GM23338 (cell line): Measurements from ENCODE around the gene GAB2. TPM values are rescaled to one million over a fixed set of nuclear protein-coding genes. Genes with fewer than 3 reads are reported as not detected.

Experiments used
- ATAC-seq: fragments of 200-7000 bp; cut with Tn5 transposase; 3 replicates; pipeline ENCODE4 v1.9.1; 2020
- DNase-seq: peaks from one replicate; pipeline ENCODE4 v3.0.0-alpha.2; 2015; ENCODE audit warnings: low spot score
- H2AFZ ChIP-seq: fragments of 200-600 bp; sonication (generic); 2 replicates; pipeline ENCODE4 v1.8.0; 2016; ENCODE audit warnings: antibody characterized with exemption, mild to moderate bottlenecking, moderate library complexity
- H3F3A ChIP-seq: fragments of 200-600 bp; sonication (generic); replicated peaks from 2 replicates; pipeline ENCODE4 v1.8.0; 2017; ENCODE audit warnings: antibody characterized with exemption, mixed run types, low read depth
- H3K27ac ChIP-seq: fragments of 200-600 bp; sonication (generic); 2 replicates; pipeline ENCODE4 v1.6.1; 2016; ENCODE audit warnings: low read depth
- H3K27me3 ChIP-seq: fragments of 200-600 bp; sonication (generic); 2 replicates; pipeline ENCODE4 v1.8.0; 2016; ENCODE audit warnings: mild to moderate bottlenecking, mixed run types, moderate library complexity; ENCODE audit not compliant: insufficient read depth
- H3K36me3 ChIP-seq: fragments of 200-600 bp; sonication (generic); 2 replicates; pipeline ENCODE4 v1.8.0; 2016; ENCODE audit warnings: mild to moderate bottlenecking; ENCODE audit not compliant: insufficient read depth
- H3K4me1 ChIP-seq: fragments of 200-600 bp; sonication (generic); 2 replicates; pipeline ENCODE4 v1.8.0; 2016; ENCODE audit warnings: mild to moderate bottlenecking, moderate library complexity; ENCODE audit not compliant: insufficient read depth
- H3K4me2 ChIP-seq: fragments of 200-600 bp; sonication (generic); 2 replicates; pipeline ENCODE4 v1.7.1; 2017; ENCODE audit warnings: mixed run types
- H3K4me3 ChIP-seq: fragments of 200-600 bp; sonication (generic); 2 replicates; pipeline ENCODE4 v1.6.1; 2016; ENCODE audit warnings: mixed run types
- H3K79me2 ChIP-seq: fragments of 200-600 bp; sonication (generic); replicated peaks from 2 replicates; pipeline ENCODE4 v1.8.0; 2017; ENCODE audit warnings: mild to moderate bottlenecking; ENCODE audit not compliant: insufficient read depth
- H3K9me2 ChIP-seq: fragments of 200-600 bp; sonication (generic); 2 replicates; pipeline ENCODE4 v1.8.0; 2017; ENCODE audit not compliant: insufficient read depth
- H4K20me1 ChIP-seq: fragments of 200-600 bp; sonication (generic); replicated peaks from 2 replicates; pipeline ENCODE4 v1.8.0; 2017; ENCODE audit warnings: mild to moderate bottlenecking; ENCODE audit not compliant: insufficient read depth
- H3K27ac Mint-ChIP-seq: 2 replicates; pipeline ENCODE4 v1.8.0; 2020; ENCODE audit warnings: inconsistent platforms, mild to moderate bottlenecking, moderate library complexity, mixed read lengths
- H3K27me3 Mint-ChIP-seq: 3 replicates; pipeline ENCODE4 v1.8.0; 2022; ENCODE audit warnings: low read depth, mild to moderate bottlenecking, moderate library complexity, mixed read lengths, inconsistent platforms; ENCODE audit not compliant: insufficient read depth, poor library complexity
- H3K36me3 Mint-ChIP-seq: 3 replicates; pipeline ENCODE4 v1.8.0; 2021; ENCODE audit warnings: low read depth, mild to moderate bottlenecking, inconsistent platforms, moderate library complexity, mixed read lengths
- H3K4me1 Mint-ChIP-seq: 3 replicates; pipeline ENCODE4 v1.8.0; 2020; ENCODE audit warnings: mild to moderate bottlenecking, inconsistent platforms, mixed read lengths
- H3K4me3 Mint-ChIP-seq: 3 replicates; pipeline ENCODE4 v1.8.0; 2021; ENCODE audit warnings: moderate library complexity, mild to moderate bottlenecking, inconsistent platforms, mixed read lengths
- H3K9me3 Mint-ChIP-seq: 3 replicates; pipeline ENCODE4 v1.8.0; 2020; ENCODE audit warnings: moderate library complexity, mild to moderate bottlenecking, inconsistent platforms, mixed read lengths
- CREB1 ChIP-seq: fragments of 250-450 bp; sonication (Bioruptor Pico); IDR thresholded peaks from 2 replicates; pipeline ENCODE4 v1.5.0; 2020; ENCODE audit warnings: low read depth, mild to moderate bottlenecking, moderate library complexity
- CTCF ChIP-seq, 2 experiments: fragments of 200-600 bp in 1 of 2; sonication (generic) in 1 of 2; conservative IDR thresholded peaks; 2 replicates each; pipeline versions ENCODE4 v1.5.1 to v1.6.1; 2016 to 2017; ENCODE audit warnings: antibody characterized with exemption in 2 of 2, low read depth in 2 of 2, mild to moderate bottlenecking in 2 of 2, moderate library complexity in 1 of 2
- EZH2 ChIP-seq: fragments of 200-600 bp; sonication (generic); IDR thresholded peaks from one replicate; pipeline ENCODE4 v1.8.0; 2017; ENCODE audit warnings: antibody characterized with exemption, mild to moderate bottlenecking, low read depth; ENCODE audit not compliant: unreplicated experiment
- EZH2phosphoT487 ChIP-seq: fragments of 200-600 bp; sonication (generic); IDR thresholded peaks from one replicate; pipeline ENCODE4 v1.8.1; 2018; ENCODE audit warnings: antibody characterized with exemption; ENCODE audit not compliant: unreplicated experiment
- JUNB ChIP-seq: IDR thresholded peaks from one replicate; pipeline ENCODE4 v1.6.1; 2016; ENCODE audit warnings: antibody characterized with exemption; ENCODE audit not compliant: unreplicated experiment
- NANOG ChIP-seq: IDR thresholded peaks from 2 replicates; pipeline ENCODE4 v1.6.1; 2016; ENCODE audit warnings: antibody characterized with exemption, borderline replicate concordance
- POLR2AphosphoS5 ChIP-seq: IDR thresholded peaks from 2 replicates; pipeline ENCODE4 v1.6.1; 2016; ENCODE audit warnings: antibody characterized with exemption, low read depth
- STAT1 ChIP-seq: IDR thresholded peaks from one replicate; pipeline ENCODE4 v1.6.1; 2016; ENCODE audit warnings: antibody characterized with exemption; ENCODE audit not compliant: unreplicated experiment
- ZNF114 ChIP-seq: fragments of 250-450 bp; sonication (Bioruptor Pico); IDR thresholded peaks from 2 replicates; pipeline ENCODE4 v1.5.0; 2020; ENCODE audit warnings: mild to moderate bottlenecking, moderate library complexity
- ZNF331 ChIP-seq: fragments of 250-450 bp; sonication (Bioruptor Pico); IDR thresholded peaks from 2 replicates; pipeline ENCODE4 v1.5.0; 2020; ENCODE audit warnings: low read depth, mild to moderate bottlenecking, moderate library complexity
- polyA plus RNA-seq: library from polyadenylated mRNA; unstranded; fragments of >200 nt; fragmentation: Nextera tagmentation; extraction: Ambion mirVana; gene quantifications from 2 replicates; pipeline ENCODE4 v1.2.1, GENCODE V29; 2016
- total RNA-seq: library from RNA; depleted of rRNA; stranded (reverse); fragments of >200 nt; shearing (Covaris generic); gene quantifications from 2 replicates; pipeline ENCODE4 v1.2.3, GENCODE V29; 2014
- TF ChIP-seq, protein P1 (sequence below): IDR thresholded peaks from one replicate; pipeline ENCODE4 v1.6.1; 2018; ENCODE audit warnings: antibody characterized with exemption; ENCODE audit not compliant: unreplicated experiment
- TF ChIP-seq, protein P2 (sequence below): fragments of 250-450 bp; sonication (Bioruptor Pico); IDR thresholded peaks from 2 replicates; pipeline ENCODE4 v1.5.0; 2020; ENCODE audit warnings: mild to moderate bottlenecking, moderate library complexity
- TF ChIP-seq, protein P3 (sequence below): IDR thresholded peaks from 2 replicates; pipeline ENCODE4 v1.6.1; 2016; ENCODE audit warnings: antibody characterized with exemption

The GAB2 gene
- total and polyA plus RNA-seq, 2 experiments from 2014 or later = 2.0 to 10.8 TPM

- TF ChIP-seq CTCF (conservative IDR thresholded peaks at IDR 0.05; ENCODE audit: low read depth in 2 of 2) = no peak
- TF ChIP-seq, protein P1, sequence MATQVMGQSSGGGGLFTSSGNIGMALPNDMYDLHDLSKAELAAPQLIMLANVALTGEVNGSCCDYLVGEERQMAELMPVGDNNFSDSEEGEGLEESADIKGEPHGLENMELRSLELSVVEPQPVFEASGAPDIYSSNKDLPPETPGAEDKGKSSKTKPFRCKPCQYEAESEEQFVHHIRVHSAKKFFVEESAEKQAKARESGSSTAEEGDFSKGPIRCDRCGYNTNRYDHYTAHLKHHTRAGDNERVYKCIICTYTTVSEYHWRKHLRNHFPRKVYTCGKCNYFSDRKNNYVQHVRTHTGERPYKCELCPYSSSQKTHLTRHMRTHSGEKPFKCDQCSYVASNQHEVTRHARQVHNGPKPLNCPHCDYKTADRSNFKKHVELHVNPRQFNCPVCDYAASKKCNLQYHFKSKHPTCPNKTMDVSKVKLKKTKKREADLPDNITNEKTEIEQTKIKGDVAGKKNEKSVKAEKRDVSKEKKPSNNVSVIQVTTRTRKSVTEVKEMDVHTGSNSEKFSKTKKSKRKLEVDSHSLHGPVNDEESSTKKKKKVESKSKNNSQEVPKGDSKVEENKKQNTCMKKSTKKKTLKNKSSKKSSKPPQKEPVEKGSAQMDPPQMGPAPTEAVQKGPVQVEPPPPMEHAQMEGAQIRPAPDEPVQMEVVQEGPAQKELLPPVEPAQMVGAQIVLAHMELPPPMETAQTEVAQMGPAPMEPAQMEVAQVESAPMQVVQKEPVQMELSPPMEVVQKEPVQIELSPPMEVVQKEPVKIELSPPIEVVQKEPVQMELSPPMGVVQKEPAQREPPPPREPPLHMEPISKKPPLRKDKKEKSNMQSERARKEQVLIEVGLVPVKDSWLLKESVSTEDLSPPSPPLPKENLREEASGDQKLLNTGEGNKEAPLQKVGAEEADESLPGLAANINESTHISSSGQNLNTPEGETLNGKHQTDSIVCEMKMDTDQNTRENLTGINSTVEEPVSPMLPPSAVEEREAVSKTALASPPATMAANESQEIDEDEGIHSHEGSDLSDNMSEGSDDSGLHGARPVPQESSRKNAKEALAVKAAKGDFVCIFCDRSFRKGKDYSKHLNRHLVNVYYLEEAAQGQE = no peak
- TF ChIP-seq STAT1 = no peak
- TF ChIP-seq, protein P2, sequence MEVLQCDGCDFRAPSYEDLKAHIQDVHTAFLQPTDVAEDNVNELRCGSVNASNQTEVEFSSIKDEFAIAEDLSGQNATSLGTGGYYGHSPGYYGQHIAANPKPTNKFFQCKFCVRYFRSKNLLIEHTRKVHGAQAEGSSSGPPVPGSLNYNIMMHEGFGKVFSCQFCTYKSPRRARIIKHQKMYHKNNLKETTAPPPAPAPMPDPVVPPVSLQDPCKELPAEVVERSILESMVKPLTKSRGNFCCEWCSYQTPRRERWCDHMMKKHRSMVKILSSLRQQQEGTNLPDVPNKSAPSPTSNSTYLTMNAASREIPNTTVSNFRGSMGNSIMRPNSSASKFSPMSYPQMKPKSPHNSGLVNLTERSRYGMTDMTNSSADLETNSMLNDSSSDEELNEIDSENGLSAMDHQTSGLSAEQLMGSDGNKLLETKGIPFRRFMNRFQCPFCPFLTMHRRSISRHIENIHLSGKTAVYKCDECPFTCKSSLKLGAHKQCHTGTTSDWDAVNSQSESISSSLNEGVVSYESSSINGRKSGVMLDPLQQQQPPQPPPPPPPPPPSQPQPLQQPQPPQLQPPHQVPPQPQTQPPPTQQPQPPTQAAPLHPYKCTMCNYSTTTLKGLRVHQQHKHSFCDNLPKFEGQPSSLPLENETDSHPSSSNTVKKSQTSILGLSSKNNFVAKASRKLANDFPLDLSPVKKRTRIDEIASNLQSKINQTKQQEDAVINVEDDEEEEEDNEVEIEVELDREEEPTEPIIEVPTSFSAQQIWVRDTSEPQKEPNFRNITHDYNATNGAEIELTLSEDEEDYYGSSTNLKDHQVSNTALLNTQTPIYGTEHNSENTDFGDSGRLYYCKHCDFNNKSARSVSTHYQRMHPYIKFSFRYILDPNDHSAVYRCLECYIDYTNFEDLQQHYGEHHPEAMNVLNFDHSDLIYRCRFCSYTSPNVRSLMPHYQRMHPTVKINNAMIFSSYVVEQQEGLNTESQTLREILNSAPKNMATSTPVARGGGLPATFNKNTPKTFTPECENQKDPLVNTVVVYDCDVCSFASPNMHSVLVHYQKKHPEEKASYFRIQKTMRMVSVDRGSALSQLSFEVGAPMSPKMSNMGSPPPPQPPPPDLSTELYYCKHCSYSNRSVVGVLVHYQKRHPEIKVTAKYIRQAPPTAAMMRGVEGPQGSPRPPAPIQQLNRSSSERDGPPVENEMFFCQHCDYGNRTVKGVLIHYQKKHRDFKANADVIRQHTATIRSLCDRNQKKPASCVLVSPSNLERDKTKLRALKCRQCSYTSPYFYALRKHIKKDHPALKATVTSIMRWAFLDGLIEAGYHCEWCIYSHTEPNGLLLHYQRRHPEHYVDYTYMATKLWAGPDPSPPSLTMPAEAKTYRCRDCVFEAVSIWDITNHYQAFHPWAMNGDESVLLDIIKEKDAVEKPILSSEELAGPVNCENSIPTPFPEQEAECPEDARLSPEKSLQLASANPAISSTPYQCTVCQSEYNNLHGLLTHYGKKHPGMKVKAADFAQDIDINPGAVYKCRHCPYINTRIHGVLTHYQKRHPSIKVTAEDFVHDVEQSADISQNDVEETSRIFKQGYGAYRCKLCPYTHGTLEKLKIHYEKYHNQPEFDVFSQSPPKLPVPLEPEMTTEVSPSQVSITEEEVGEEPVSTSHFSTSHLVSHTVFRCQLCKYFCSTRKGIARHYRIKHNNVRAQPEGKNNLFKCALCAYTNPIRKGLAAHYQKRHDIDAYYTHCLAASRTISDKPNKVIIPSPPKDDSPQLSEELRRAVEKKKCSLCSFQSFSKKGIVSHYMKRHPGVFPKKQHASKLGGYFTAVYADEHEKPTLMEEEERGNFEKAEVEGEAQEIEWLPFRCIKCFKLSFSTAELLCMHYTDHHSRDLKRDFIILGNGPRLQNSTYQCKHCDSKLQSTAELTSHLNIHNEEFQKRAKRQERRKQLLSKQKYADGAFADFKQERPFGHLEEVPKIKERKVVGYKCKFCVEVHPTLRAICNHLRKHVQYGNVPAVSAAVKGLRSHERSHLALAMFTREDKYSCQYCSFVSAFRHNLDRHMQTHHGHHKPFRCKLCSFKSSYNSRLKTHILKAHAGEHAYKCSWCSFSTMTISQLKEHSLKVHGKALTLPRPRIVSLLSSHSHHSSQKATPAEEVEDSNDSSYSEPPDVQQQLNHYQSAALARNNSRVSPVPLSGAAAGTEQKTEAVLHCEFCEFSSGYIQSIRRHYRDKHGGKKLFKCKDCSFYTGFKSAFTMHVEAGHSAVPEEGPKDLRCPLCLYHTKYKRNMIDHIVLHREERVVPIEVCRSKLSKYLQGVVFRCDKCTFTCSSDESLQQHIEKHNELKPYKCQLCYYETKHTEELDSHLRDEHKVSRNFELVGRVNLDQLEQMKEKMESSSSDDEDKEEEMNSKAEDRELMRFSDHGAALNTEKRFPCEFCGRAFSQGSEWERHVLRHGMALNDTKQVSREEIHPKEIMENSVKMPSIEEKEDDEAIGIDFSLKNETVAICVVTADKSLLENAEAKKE = no peak
- TF ChIP-seq JUNB = no peak
- TF ChIP-seq ZNF331 (CRISPR knock-in tag) = no peak
- TF ChIP-seq NANOG = no peak
- no peak for TF ChIP-seq EZH2phosphoT487
- TF ChIP-seq CREB1 (CRISPR knock-in tag) = no peak
- TF ChIP-seq, protein P3, sequence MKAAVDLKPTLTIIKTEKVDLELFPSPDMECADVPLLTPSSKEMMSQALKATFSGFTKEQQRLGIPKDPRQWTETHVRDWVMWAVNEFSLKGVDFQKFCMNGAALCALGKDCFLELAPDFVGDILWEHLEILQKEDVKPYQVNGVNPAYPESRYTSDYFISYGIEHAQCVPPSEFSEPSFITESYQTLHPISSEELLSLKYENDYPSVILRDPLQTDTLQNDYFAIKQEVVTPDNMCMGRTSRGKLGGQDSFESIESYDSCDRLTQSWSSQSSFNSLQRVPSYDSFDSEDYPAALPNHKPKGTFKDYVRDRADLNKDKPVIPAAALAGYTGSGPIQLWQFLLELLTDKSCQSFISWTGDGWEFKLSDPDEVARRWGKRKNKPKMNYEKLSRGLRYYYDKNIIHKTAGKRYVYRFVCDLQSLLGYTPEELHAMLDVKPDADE = no peak
- no peak for TF ChIP-seq EZH2
- TF ChIP-seq POLR2AphosphoS5 = no peak
- TF ChIP-seq ZNF114 = no peak
- Histone ChIP-seq H3K4me3 (no peak overlapping the region), H4K20me1 (no peaks in the 10 kb centered on the region), H3K79me2 (no peaks in the 10 kb centered on the region), H3K9me2 (0 out of 2 replicates have a peak, but pooled peaks cover 5% of the 10 kb centered on the region), H3K4me1 (0 out of 2 replicates have a peak, but pooled peaks cover 4% of the 10 kb centered on the region), H2AFZ (no peak overlapping the region), H3K36me3 (no peaks in the 10 kb centered on the region), H3K27ac (no peak overlapping the region), H3F3A (no peaks in the 10 kb centered on the region), H3K27me3 (no peaks in the 10 kb centered on the region), H3K4me2 (no peak overlapping the region)
- Mint-ChIP-seq H3K27ac (no peak overlapping the region), H3K36me3 (no peaks in the 10 kb centered on the region), H3K27me3 (no peaks in the 10 kb centered on the region), H3K4me3 (no peak overlapping the region), H3K9me3 (no peaks in the 10 kb centered on the region), H3K4me1 (peaks cover 2% of the 10 kb centered on the region; the same call in 1 of the 3 replicates)
- ATAC-seq (no peak), DNase-seq (no peak)
These were observed 72.9 kb downstream of the GAB2 start for GRCh38 chr11:78344676-78345075.
